ENCODE measurements around the gene PTS. TPM values are rescaled to one million over a fixed set of nuclear protein-coding genes. Genes with fewer than 3 reads are reported as not detected.
"Not testable (repeated sequence)": the region's sequence is repeated elsewhere in the genome, so short reads cannot be mapped to it uniquely, and the experiment has no call there.

Gene PTS
- 20.4 TPM for polyA plus RNA-seq (ENCODE audit: insufficient read length)

DNA sequence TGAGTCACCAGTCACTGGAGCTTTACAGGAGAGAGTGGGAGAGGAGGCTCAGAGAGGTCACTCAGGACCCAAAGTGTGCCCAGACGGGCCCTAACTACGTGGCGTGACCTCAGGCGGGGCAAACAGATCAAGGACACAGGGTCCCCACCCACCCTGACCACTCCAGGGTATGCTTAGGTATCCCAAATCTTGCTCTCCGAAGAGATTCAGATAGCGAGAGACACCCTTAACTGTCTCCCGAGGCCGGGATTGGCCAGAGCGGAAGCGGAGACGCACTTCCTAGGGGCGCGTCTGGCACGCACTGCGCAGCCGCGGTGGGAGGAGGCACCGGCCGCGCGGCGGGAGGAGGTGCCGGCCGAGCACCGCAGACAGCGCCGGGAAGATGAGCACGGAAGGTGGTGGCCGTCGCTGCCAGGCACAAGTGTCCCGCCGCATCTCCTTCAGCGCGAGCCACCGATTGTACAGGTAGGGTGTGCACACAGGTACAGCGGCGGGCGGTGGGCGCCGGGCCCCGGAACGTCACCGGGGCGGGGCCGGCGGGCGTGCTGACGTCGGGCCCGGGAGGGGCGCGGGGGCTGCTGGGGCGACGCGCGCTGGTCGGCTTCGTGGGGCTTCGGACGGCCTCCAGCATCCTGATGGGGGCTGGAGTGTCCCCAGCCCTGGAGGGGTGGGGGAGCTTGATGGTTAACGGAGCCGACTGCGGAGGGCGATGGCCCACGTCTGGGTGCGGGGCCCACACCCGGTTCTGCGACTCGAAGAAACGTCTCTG is at the start of gene PTS:
Gene PTS, plus strand, starts transcription at position 367 of the 769 bp plus-strand sequence. Its CDS starts 16 bp downstream, at position 383.
- DNase-seq (ENCODE audit: low read depth) = peak; percentile 77

- no peak for DNase-seq (ENCODE audit: low read depth)
These were observed 48.6 kb upstream of the PTS start for GRCh38 chr11:112177589-112177988.

DNA sequence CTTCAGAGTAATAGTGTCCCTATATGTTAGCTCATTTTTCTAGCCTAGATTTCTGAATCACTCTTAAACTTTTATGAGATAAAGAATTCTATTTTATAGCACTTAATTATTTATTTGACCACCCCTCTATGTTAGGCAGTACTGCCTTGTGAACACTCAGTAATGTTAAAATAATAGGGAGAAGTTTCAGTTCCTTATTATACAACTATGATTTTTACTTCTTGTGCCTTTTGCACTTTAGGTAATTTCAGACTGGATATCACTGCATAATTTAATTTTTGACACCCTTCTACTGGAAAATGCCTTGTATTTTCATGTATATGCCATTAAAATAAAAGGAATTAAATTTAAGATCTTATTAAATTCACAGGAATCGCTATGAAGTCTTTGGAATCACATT is 47.8 kb upstream of the PTS start:
- DNase-seq (ENCODE audit: low read depth) = no peak

- no peak for DNase-seq (ENCODE audit: low read depth)
These were observed 47.3 kb upstream of the PTS start for GRCh38 chr11:112178936-112179335.

GRCh38 chr11:112179601-112180000 is 46.6 kb upstream of the PTS start:
- DNase-seq (ENCODE audit: low read depth) = no peak

- DNase-seq (ENCODE audit: low read depth) = no peak
These were observed 43.4 kb upstream of the PTS start for GRCh38 chr11:112182867-112183266.

DNA sequence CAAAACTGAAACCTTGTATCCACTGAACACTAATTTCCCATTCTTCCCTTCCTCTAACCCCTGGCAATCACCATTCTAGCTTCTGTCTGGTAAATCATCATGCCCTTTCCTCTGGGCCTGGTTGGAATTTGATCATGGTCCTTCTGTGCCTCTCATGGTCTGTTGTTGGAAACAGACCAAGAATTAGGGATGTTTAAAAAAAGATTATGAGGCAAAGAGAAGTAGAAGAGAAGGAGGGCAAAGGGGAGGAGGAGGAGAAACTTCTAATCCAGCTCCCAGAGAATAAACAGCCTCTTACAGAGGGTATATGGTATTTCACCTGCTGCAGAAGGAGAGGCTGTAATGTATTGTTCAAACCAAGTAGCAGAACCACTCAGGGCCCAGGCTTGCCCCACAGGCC is 40.3 kb upstream of the PTS start:
- DNase-seq (ENCODE audit: low read depth) = no peak

DNA sequence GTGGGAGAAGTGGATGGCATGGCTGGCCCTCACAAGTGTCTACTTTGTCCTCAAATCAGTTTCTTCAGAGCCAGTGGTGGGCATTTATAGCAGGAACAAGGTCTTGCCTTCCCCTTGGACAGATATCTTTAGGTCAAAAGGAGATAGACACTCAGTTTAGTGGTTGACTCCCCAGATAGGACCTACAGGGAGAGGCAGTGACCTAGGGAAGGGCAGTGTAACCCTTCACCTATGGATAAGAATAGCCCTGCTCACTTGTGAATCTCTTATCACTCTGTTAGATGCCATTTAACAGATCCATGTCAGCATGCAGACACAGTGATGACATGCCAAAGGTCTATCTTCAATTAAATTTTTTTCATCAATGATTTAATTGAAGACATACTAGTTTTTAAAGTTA is 39.9 kb upstream of the PTS start:
- DNase-seq (ENCODE audit: low read depth) = no peak

- not testable (repeated sequence) for DNase-seq (ENCODE audit: low read depth)
These were observed 31.1 kb upstream of the PTS start for GRCh38 chr11:112195113-112195512.

DNA sequence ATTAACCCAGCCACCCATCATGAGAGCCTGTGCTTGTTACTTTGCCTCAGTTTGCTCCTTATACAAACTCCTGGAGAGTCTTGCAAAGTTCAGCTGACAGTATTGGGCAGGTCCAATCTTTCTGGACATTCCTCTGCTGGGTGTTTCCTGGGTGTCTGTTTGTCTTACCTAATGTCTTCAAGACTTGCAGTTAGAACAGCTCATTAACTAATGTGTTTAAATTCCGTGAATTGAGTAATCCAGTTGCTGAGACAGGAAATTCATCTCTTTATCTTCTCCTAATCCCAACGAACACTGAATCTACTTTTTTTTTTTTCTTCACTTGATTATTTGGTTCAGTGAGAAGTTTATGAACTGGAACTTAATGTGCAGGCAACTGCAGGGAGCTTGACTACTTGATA is 30.3 kb upstream of the PTS start:
- DNase-seq (ENCODE audit: low read depth) = no peak

- no peak for DNase-seq (ENCODE audit: low read depth)
These were observed 29.6 kb upstream of the PTS start for GRCh38 chr11:112196519-112197087.

DNA sequence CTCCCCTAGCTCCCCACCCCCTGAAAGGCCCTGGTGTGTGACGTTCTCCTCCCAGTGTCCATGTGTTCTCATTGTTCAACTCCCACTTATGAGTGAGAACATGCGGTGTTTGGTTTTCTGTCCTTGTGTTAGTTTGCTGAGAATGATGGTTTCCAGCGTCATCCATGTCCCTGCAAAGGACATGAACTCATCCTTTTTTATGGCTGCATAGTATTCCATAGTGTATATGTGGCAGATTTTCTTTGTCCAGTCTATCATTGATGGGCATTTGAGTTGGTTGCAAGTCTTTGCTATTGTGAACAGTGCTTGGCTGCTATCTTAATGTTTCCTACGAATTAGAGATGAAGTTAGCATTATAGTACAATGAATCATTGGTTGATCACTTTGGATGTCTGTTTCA is 27.1 kb upstream of the PTS start:
- not testable (repeated sequence) for DNase-seq (ENCODE audit: low read depth)

DNA sequence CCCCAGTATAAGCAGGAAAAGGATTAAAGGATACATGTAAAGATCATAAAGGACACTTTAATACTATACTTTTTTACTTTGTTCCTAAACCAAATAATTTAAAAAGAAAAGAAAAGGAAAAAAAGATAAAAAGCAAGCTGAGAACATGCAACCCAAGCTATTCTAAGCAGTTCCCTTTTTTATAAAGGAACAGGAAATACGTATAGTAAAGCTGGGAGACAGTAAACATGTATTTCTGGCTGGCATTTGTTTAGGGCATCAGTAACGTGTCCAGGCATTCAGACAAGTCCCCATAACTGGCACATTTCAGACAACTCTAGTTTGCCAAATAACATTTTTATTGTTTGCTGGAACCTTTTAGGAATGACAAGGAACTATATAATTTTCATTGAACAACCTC is 26.0 kb upstream of the PTS start:
- DNase-seq (ENCODE audit: low read depth) = no peak

- DNase-seq (ENCODE audit: low read depth) = no peak
These were observed 20.2 kb upstream of the PTS start for GRCh38 chr11:112206071-112206470.

DNA sequence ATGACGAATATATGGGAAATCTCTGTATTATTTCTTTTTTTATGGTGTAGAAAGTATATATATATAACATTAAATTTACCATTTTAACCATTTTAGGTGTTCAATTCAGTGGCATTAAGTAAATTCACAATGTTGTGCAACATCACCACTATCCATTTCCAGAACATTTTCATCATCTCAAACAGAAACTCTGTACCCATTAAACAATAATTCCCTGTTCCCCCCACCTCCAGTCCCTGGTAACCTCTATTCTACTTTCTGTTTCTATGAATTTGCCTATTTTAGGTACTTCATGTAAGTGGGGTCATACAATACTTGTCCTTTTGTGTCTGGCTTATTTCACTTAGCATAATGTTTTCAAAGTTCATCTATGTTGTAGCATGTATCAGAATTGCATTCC is 15.3 kb upstream of the PTS start:
- no peak for DNase-seq (ENCODE audit: low read depth)

- DNase-seq (ENCODE audit: low read depth) = no peak
These were observed 14.7 kb upstream of the PTS start for GRCh38 chr11:112211536-112211935.

DNA sequence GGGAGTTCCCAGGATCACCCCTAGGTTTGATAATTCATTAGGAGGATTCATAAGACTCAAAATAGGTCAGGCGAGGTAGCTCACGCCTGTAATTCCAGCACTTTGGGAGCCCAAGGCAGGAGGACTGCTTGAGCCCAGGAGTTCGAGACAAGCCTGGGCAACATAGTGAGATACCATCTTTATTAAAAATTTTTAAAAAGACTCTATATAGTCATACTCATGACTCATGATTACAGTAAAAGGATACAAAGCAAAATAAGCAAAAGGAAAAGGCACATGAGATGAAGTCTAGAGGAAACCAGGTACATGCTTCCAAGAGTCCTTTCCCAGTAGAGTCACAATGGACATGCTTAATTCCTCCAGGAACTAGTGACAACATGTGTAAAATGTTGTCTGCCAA is 13.9 kb upstream of the PTS start:
- DNase-seq (ENCODE audit: low read depth) = no peak

DNA sequence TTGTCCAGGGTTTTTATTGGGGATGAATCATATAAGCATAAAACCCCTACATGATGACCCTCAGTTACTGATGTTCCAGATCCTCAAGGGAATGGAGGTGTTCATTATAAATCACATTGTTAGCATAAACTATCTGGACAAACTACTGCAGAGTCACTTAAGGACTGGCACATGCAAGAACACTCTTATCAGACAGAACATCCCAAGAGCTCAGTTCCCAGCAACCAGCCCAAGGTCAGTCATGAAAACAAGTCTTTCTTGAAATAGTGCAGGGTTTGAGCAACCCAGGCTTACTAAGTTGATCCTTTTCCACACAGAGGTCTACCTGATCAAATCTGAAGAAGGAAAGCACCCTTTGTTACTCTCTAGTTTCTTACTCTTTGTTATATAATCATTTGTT is 13.5 kb upstream of the PTS start:
- DNase-seq (ENCODE audit: low read depth) = no peak

DNA sequence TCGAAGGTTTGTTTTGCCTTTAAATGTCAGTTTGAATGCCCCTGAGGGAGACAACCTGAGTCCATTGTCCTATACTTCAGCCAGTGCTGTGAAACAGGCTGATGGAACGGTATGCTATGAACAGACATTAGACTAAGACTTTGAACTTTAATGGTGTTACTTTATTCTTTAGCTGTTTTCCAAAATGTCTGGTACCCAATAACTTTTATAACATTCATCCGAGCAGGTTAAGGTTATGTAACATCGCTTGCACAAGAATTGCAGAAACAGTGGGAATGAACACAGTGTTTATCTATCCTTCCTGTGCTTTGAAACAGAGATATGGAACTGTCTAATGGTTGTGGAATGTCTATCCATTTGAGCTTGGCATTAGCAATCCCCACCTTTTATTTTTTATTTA is 12.5 kb upstream of the PTS start:
- DNase-seq (ENCODE audit: low read depth) = no peak

- DNase-seq (ENCODE audit: low read depth) = no peak
These were observed 10.6 kb upstream of the PTS start for GRCh38 chr11:112215621-112216020.

DNA sequence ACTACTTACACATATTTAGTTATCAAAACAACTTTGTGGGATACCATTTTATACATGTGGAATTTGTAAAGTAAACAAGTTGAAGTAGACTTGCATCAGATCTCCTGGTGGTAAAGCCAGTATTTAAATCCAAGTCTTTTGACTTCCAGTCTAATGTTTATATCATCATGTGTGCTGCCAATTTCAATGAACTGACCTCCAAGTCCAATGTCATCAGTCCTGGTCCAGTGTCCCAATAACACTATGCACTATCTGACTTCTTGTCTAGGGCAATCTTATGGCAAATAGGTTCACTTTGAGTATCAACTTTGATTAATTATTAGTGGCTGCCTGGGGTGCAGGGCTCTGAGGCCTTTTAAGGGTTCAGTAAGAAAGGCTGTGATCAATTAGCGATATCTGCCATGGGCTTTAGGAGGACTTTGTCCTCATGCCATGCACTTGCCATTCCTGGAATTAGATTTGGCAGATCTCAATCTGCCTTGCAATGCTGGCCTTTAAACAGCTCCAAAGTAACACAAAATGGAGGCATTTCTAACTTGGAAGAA is 9.6 kb upstream of the PTS start:
- no peak for DNase-seq (ENCODE audit: low read depth)

GRCh38 chr11:112219476-112220232 is 6.6 kb upstream of the PTS start:
- DNase-seq (ENCODE audit: low read depth) = peak; percentile 67
